ENCODE data around the gene STX7.
A peak's percentile ranks its signal among the peaks of the same experiment; 100 is the strongest.

STX7 gene

GRCh38 chr6:132506461-132506860 is 6.5 kb downstream of the STX7 start:
- DNase-seq = no peak

DNA sequence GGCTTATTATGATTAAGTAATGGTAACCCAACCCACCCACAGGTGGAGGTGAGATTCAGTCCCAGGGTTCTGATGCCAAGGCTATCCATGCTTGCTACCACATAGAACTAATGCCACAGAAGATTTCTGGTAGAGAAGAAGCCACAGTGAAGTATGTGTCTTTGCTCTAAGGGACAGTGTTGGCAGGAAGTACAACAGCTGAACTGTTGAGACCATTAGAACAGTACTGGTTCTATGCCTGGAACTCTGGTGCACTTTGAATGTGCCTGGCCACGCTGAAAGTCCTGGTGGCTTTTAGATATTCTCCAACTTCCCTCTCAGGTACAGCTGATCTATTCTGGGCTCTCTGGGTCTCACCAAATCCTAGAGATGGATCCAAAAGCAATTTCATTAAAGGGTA is 7.8 kb downstream of the STX7 start:
- DNase-seq = no peak

GRCh38 chr6:132504757-132505156 is 8.2 kb downstream of the STX7 start:
- no peak for DNase-seq

DNA sequence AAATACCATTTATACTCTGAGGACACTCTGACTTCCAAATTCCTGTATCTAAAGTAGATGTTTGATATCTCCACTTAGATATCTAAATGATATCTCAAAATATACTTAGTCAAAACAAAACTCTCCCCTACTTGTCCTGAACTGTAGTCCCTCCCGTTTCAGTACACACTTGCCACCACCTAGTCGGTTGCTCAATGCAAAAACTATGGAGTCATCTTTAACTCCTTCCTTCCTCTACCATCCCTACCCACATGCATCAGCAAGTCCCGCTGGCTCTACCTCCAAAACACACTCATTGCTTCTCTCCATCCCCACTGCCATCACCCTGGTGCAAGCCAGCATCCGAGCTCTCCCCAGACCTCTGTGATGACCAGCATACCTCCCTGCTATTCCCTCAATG is 13.2 kb downstream of the STX7 start:
- DNase-seq = no peak

DNA sequence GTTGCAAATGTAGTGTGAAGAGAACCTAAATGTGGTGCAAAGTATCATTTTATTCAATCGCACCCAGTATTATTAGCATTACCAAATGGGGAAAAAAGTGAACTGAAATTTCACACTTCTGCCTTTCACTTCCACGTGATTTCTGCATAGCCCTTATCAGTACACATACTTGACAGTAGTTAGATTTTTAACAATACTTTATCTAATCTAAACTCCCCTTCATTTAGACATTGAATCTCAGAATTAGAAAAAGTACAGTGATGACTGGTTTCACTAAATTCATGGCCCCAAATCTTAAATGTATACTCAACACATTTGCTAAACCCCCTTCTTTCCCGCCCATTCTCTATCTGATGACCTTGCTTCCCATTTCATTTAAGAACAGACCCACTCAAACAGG is 14.3 kb downstream of the STX7 start:
- no peak for DNase-seq

- no peak for DNase-seq
Measured at GRCh38 chr6:132496519-132497180, 16.3 kb downstream of the STX7 start.

DNA sequence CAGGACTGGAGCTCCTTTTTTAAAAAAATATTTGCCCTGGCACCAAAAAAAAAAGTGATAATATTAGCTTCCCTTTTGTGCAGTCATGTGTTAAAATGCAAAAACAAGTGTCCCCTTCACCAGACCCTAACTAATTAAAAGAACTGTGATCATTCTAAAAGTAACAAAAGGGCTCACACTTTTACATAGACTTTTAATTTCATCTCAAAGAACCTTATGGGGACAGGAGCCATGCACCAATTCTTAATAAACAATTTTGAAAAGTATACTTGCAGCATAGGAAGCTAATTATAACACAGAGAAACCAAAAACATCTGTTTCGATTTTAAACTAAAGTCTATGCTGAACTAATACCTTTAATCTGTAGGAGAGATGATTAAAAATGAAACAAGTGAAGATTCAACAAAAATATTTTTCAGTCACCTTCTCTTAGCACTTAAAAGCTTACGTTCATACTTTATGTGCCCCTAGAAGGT is 17.3 kb downstream of the STX7 start:
- DNase-seq = no peak

- DNase-seq = no peak
Measured at GRCh38 chr6:132494954-132495353, 18.0 kb downstream of the STX7 start.

DNA sequence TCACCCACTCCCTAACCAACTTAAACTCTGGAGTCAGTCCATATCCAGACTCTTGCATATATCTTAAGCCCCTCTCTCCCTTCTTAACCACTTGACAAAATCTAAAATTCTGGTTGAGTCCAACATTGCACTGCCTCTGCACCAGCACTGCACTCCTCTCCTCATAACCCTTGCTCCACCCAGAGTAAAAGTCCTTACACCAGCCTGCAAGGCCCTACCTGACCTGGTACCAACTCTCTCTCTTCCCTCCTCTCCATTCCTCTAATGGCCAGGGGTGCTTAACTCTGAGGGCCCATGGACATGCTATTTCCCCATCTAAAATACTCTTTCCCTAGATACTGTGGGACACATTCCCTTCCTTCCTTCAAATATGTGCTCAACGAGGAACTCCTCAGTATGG is 21.0 kb downstream of the STX7 start:
- no peak for DNase-seq

DNA sequence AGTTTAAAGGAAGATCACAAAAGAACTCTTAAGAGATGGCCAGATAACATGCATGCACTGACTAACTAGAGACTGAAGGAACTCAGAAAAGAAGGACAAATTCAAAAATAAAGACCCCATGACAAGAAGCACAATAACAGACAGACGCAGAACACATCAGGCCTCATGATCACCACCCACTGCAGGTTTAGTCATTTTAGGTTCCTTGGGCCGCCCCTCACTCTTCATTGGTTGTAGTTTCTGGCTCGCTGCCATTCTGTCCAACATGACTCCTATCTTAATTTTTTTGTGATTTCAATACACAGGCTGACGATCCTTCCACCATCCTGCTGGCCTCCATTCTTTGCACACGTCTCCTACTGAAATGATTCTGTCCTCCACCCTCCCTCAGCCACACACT is 21.6 kb downstream of the STX7 start:
- no peak for DNase-seq

DNA sequence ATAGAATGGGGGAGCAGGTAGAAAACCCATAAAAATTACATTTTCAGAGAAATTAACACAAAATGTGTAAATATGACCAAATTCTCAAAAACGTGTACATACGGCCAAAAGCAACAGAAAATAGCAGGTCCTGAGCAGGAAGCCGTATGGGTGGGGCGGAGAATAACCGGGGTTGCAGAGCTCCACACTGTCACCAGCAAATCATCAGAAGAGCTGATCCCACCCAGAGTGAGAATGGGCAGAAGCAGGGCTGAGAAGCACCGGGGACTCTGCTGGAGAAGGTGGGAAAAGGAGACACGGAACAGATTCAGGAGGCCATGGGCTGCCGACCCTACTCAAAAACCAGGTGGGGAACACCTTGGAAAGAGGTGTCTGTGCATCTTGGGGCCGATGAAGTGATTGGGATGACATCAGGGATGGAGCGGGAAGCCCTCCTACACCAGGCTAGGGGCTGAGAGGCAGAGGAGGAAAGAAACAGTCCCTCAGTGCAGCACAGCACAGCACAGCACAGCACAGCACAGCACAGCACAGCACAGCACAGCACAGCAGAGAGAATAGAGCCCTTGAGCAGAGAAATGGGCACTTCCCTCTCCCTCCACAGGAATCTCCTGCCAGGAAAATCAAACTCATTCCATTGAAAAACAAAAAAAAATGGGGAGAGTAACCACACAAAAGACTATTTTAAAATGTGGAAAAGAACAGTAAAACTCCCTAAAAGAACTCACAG is 22.3 kb downstream of the STX7 start:
- no peak for DNase-seq

- no peak for DNase-seq
Measured at GRCh38 chr6:132490024-132490423, 22.9 kb downstream of the STX7 start.

- DNase-seq = no peak
Measured at GRCh38 chr6:132489376-132489775, 23.5 kb downstream of the STX7 start.

DNA sequence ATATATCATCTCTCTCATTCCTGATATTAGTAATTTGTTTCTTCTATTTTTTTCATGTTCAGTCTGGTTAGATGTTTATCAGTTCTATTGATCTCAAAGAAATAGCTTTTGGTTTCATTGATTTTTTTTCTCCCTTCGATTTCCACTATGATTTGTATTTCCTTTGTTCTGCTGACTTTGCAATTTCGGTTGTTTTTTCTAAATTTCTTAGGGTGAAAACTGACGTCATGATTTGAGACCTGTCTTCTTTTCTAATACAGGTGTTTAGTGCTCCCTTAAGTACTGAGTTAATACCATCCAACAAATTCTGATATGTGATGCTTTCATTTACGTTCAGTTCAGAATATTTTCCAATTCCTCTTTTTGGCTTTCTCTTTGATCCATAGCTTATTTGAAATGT is 25.2 kb downstream of the STX7 start:
- DNase-seq = no peak

GRCh38 chr6:132484680-132485018 is 28.3 kb downstream of the STX7 start:
- no peak for DNase-seq

DNA sequence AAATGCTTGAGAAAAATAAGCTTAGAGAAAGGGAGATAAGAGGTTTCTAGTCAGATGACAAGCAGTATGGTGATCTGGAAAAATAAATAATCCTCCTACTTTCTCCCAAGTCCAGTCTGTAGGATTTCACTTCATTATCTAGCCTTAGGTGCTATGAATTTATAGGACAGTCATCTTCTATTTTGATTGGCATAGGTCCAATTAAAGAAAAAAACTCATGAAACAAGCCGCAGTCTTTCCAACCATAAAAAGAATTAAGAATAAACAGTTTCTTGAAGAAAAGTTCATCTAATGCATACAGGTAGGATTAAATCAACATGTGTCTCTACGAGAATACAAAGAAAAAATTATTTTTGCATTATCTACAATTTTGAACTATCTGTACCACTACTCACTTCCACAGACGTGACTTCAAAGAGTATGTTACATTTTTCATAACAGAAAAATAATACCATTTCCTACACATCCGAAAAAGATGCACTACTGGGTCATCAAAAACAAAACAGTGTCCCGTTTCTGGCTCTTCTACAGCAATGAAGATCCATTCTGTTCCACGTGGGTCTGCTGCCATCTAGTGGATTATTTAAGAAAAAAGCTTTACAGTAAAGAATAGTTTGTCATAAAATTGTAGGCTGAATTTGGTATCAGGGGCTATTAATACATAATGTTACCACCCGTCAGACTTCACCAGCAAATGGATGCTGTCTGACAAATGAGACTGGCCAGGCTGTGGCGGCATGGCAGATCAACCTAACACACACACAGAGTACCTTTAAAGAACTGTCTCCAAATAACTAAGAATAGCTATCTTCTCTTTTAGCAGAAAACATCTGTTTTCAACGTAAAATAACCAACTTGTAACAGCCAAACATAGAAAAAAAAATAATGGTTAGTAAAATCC is 28.9 kb downstream of the STX7 start:
- DNase-seq = peak; percentile 48

- DNase-seq = no peak
Measured at GRCh38 chr6:132482581-132482980, 30.3 kb downstream of the STX7 start.

DNA sequence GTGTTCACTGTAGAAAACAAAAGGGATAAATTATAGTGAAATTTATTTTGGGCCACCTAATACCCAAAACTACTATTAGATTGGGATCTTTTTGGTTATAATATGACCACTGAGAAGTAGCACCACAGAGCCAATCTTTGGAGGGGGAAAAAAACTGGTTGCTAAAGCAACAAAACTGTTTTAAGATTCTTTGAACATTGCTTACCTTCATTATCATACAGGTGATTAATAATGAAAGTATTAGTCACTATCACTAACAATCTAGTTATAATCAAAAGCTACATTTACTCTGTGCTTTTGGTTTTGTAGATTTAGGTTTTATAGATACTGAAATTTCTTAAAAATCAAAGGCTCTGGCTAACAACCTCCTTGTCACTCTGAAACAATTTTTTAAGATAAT is 31.7 kb downstream of the STX7 start:
- DNase-seq = no peak

DNA sequence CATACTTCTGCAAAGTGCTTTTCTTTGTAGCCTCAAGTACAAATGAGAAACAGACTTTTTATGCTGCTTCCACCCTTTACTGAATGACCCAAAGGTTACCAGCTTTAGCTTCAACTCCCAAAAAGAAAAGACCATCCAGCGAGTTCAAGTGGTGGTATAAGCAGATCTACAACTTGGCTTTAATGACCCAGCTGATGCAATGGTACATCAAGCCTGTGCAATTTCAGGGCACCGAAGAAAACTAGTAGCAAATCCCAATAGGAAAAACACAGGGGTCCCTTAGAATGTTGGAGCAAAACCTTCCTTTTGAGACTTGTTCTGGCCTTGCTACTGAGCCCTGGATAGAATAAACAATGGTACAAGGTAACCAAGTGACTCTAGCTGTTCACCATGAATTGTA is 33.8 kb downstream of the STX7 start:
- no peak for DNase-seq

- DNase-seq = no peak
Measured at GRCh38 chr6:132478674-132479073, 34.2 kb downstream of the STX7 start.

GRCh38 chr6:132478266-132478665 is 34.6 kb downstream of the STX7 start:
- DNase-seq = no peak

DNA sequence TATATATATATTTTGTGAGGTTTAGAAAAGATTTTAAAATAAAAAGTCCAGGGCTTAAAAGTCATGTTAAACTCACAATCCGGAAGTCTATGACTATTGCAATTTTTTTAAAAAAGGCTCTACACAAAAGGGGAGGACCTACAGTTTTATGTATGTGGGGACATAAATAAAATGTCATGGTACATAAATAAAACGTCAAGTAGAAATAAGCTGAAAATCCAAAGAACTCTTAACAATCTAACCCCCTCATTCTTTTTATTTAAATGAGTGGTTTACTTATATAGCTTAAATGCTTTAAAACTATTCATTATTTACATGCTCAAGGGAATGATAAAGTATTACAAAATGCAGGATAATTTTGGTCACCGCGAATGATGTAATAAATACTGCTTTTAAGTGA is 36.2 kb downstream of the STX7 start:
- DNase-seq = no peak

DNA sequence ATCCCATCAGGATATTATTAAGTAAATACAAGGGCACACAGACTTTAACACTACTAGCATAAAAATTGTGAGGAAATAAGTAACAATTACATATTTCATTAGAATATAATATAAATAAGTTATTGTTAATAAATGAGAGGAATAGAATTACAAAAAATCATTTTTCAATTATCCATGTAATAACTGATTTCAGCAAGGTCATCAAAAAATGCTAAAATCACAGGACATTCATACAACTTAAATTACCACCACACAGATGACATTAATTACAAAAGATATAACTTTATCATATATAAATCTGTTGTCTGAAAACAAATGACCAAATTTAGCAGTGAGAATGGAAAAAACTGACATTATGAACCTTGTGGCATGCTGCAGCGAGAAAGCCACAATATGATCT is 37.0 kb downstream of the STX7 start:
- DNase-seq = no peak

DNA sequence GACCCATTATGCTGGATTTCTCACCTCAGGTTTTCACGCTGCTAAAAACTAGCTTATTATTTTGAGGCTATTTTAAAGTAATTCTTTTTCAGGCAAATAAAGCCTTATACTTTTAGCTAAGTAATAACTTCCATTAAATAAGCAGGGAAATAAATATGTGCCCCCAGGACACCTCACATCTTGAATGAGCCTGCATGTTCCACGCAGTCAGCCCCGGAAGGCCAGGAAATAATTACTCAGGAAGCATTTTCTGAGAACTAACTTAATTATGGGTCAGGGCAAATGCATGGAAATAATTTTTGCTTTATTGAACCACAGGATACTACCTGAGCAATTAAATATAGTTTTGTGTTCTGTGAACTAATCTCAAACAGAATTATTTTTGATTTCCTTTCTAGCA is 41.1 kb downstream of the STX7 start:
- no peak for DNase-seq
